Tibial nerve (tissue), 4 donors: ENCODE measurements around the gene CCL3.

Source experiments
- EP300 ChIP-seq, 2 donors: sonication (generic); formaldehyde crosslinking; IDR thresholded peaks; one replicate each; pipeline ENCODE4 v1.6.1; 2017; ENCODE audit warnings: antibody characterized with exemption in 2 of 2, mild to moderate bottlenecking in 1 of 2
- POLR2A ChIP-seq, 2 donors: fragments of 450-650 bp; IDR thresholded peaks; one replicate each; pipeline ENCODE4 v1.6.1; 2017; ENCODE audit warnings: antibody characterized with exemption in 2 of 2, mild to moderate bottlenecking in 2 of 2, moderate library complexity in 2 of 2
- TF ChIP-seq, protein P1 (sequence below), 5 experiments: fragments of 200-600 bp in 3 of 5; fragments of 450-650 bp in 2 of 5; sonication (generic) in 3 of 5; IDR thresholded peaks; one replicate each; pipeline ENCODE4 v1.5.1; 2016 to 2019; ENCODE audit warnings: antibody characterized with exemption in 5 of 5, mild to moderate bottlenecking in 3 of 5, moderate library complexity in 2 of 5

GRCh38 chr17:36104701-36105181, 14.8 kb upstream of the CCL3 start:
- TF ChIP-seq, protein P1, sequence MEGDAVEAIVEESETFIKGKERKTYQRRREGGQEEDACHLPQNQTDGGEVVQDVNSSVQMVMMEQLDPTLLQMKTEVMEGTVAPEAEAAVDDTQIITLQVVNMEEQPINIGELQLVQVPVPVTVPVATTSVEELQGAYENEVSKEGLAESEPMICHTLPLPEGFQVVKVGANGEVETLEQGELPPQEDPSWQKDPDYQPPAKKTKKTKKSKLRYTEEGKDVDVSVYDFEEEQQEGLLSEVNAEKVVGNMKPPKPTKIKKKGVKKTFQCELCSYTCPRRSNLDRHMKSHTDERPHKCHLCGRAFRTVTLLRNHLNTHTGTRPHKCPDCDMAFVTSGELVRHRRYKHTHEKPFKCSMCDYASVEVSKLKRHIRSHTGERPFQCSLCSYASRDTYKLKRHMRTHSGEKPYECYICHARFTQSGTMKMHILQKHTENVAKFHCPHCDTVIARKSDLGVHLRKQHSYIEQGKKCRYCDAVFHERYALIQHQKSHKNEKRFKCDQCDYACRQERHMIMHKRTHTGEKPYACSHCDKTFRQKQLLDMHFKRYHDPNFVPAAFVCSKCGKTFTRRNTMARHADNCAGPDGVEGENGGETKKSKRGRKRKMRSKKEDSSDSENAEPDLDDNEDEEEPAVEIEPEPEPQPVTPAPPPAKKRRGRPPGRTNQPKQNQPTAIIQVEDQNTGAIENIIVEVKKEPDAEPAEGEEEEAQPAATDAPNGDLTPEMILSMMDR (IDR thresholded peaks at IDR 0.05) = no peak
- TF ChIP-seq POLR2A (IDR thresholded peaks at IDR 0.05) = no peak
- TF ChIP-seq EP300 (IDR thresholded peaks at IDR 0.05) = no peak
